NOMO-1 treated with DMSO at 0.1 percent for 48 hours (cell line): ENCODE measurements around the gene CNTN4.
"Not testable (repeated sequence)": the region's sequence is repeated elsewhere in the genome, so short reads cannot be mapped to it uniquely, and the experiment has no call there.

Experiments used
- DNase-seq: peaks from one replicate; lab custom pipeline; 2025; ENCODE audit not compliant: unreplicated experiment; lab: John Stamatoyannopoulos, UW

CNTN4 gene

DNA sequence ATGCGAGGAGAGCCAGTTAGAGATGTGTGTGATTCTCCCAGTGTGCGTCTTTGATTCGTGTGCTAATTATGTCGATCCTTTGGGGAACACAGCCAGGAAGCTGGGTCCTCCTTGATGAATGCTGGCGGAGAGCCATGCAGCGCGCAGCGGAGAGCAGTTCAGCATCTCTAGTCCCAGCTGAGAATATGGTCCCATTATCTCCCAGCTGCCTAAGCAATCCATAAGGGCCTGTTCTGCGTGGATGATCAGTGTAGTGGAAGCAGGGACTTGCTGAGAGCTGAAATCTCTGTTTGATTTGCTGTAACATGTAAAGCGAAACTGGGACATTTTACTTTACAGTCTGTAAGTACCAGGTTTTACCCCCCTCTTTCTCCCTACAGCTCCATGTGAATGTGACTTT lies 412.7 kb downstream of the CNTN4 start:
- no peak for DNase-seq

DNA sequence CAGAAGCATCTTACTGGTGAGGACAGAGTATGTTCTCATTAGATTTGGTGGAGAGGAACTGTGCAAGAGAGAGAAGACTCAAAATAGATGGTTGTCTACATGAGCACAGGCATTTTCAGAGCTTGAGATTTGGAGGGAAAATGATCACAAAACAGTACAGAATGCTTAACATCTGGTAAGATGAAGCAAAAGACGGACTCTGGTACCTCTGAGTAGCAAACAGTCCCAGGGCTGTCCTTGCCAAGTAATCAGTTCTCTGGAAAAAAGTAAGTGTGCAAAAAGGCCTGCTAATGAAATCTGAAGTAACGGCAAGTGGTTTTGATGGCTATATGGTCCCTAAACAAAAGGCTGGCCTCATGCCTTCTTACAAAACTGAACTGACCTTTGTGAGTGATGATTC lies 414.2 kb downstream of the CNTN4 start:
- DNase-seq, result no peak

DNA sequence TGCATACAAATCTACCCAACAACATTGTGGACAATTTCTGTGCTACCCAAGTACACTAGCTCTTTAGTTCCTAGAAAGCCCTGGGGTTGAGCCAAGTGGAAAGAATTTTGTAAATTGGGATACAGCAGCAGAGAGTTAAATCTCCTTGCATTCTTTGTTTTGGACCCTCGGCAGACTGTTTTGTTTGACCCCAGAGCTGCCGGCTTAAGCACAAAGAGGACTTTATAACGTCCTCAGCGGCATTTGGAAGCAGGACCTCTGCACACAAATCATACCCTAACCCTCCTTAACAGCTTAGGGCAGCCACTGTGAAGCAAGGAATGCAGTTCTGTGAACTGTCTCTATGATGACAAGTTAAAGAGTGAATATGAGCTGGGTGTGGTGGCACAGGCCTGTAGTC lies 415.3 kb downstream of the CNTN4 start:
- no peak for DNase-seq

DNA sequence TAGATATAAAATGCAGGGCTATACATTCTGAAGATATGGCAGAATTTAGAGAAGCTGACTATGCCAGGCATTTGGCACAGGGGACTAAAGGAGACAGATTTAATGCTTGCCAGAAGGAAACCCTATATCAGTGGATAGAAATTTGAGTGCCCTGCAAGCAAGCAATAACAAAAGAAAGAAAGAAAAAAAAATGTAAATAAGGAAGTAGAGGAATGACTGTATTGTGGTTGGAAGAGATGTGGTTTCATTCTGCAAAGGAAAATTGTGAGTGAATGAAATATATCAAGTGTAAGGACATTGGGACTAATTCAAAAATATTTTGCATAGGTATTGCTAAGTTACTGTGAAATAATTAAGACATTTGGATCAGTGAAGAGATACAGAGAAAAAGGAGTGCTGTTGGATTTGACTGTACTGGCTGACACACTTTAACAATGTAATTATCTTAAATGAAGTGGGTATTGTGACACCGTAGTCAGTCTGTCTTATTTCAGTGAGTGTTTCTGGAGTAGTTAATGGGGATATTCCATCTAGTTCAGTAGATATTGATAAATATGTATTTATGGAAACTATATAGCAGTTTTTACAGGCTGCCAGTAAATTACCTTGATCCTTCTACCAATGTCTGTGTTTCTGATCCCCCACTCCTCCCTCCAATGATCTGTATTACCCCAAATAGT lies 418.2 kb downstream of the CNTN4 start:
- peak; percentile 69 for DNase-seq

DNA sequence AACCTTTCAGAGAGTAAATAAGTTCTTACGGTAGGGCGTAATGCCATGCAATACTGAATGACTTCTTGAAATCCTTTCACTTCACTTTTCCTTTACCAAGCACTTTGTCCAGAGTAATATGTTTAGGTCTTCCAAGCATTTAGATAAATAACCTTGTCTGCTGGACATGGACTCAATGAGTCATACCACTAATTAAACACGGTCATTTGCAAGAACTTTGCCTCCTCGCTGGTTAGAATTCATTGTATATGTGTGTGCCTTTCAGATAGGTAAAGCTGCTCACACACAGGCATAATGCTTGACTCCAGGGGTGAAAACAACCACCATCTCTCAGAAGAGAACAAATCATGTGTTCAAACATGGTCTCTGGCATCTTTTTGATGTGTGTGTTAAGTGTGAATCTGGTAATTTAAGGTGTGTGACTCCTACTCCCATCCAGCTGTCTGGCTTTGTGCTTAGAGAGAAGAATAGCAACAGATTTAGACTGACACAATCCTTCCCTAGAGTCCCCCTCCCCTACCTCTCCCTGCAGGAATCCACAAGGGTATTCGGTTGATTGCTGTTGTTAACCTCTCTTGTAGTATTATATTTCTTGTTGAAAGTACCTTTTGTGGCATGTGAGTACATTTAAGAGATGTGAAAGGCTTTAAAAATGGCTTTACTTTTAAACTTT lies 419.0 kb downstream of the CNTN4 start:
- peak; percentile 24 for DNase-seq

DNA sequence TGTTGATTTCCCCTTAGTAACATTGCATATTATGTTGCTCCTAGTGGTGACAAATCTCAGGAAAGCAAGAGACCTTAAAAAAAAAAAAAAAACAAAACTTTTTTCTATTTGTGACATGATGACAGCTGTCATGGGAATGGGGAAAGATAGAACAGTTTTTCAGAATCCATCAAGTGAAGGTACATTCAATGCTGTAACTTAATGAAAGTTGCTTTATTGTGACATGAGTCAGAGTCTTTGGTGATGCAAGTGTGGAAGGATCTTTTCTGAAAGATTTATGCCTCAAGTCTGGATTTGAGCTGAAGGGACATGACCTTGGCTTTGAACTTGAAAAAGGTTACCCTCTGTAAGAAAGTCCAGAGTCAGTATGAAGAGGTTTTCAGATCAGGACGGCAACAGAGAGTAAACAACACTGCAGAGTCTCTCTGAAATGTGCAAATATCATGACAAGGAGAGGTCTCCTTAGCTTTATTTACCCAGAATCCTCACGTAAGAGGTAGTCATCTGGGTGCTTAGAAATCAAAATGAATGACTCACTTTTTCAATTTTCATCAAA lies 424.7 kb downstream of the CNTN4 start:
- no peak for DNase-seq

DNA sequence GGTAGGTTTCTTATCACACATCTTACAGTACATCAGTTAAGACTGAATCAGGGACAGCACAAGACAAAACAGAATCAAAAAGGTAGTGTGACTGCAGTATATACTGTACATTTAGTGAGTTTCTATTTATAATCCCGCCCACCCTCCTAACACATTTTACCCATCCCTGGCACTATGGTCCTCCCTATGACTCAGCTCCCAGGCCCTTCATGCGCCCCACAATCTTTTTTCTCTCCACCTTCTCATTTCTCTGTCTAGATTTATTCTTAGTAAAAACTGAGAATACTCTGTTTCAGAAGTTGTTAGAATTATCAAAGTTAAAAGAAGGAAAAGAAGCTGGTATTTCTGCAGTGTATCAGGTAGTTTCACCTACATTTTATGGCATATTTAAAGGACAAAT lies 427.3 kb downstream of the CNTN4 start:
- no peak for DNase-seq

DNA sequence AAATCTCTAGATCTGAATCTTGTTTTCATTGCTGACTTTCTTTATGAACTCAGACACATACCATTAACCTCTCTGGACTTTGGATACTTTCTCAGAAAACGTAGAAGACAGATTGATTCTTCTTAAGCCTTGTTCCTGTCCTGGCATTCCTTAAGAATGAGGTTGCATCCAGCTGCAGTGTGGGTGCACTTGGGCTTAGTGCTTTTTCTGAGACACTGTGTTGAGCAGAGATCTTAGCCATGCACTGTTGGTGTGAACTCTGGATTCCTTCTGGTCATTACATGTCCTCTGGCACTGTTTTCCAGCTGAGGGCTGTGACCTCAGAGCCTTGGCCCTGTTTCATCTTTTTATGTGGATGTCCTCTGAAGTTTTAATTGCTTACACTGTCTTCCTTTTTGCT lies 428.3 kb downstream of the CNTN4 start:
- no peak for DNase-seq

DNA sequence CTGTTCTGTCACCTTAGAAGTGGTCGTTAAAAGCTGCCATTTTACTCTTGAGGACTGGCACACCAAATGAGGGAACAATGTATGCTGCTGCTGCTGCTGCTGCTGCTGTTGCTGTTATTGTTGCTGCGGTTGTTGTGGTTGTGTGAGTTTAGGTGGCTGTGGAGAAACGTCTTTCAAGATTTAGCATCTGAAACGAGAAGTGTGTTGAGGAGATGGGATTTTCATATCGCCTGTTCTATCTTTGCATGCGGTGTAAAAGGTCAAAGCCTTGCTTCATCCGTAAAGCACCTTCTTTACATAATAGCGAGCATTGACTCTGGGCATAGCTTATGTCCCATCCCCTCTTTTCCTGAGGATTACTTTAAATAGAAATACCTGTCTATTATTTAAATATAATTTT lies 428.7 kb downstream of the CNTN4 start:
- peak; percentile 57 for DNase-seq

DNA sequence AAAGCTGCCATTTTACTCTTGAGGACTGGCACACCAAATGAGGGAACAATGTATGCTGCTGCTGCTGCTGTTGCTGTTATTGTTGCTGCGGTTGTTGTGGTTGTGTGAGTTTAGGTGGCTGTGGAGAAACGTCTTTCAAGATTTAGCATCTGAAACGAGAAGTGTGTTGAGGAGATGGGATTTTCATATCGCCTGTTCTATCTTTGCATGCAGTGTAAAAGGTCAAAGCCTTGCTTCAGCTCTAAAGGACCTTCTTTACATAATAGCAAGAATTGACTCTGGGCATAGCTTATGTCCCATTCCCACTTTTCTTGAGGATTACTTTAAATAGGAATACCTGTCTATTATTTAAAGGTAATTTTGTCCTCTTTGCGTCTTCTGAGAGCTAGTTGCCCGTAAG lies 436.1 kb downstream of the CNTN4 start:
- not testable (repeated sequence) for DNase-seq

DNA sequence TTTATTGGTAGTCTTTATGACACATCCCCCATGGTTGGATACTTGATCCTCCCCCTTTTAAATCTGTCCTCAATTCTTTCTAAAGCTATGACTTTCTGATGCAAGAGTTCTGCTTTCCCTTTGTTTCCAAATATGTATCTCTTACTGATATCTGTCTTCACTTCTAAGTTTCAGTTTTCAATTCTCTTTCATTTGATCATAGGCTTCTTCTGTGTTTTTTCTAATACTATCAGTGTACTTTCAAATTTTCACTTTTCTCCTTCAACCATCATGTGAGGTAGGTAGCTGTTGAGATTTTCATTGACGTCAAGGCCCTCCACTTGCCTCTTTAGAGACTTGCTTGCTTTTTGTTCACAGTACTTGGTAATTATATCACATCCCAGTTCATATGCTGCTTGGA lies 436.5 kb downstream of the CNTN4 start:
- DNase-seq, result no peak

DNA sequence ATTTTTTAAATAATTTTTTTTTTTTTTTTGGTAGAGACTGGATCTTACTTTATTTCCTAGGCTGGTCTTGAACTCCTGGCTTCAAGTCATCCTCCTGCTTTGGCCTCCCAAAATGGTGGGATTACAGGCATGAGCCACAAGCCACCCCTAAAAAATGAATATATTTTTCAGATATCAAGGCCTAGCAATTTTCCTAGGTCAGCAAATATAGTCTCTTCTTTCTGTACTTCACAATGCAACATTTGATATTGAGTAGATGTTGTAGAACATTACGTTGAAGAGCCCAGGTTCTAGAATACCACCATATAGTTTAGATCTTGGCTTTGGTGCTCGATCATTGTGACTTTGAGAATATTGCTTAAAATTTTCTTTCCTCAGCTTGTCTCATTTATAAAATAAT lies 437.9 kb downstream of the CNTN4 start:
- no peak for DNase-seq

DNA sequence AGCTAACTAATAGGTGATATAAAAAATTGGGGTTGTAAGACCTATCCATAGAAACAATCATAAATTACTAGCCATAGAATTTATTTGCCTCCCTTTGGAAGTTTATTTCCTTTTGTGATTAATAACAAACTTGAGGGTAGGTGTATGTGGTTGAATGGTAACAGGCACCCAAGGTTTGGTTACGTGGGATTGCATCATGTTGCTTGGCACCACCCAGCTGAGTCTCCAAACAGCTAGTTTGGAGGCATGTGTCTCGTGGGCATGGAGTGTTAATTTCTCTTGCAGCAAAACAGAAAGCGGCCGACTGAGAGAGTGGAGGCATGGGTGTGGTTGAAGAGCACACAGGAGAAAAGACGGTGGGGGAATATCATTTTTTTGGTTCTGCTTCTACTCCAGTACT lies 441.4 kb downstream of the CNTN4 start:
- DNase-seq, result no peak

DNA sequence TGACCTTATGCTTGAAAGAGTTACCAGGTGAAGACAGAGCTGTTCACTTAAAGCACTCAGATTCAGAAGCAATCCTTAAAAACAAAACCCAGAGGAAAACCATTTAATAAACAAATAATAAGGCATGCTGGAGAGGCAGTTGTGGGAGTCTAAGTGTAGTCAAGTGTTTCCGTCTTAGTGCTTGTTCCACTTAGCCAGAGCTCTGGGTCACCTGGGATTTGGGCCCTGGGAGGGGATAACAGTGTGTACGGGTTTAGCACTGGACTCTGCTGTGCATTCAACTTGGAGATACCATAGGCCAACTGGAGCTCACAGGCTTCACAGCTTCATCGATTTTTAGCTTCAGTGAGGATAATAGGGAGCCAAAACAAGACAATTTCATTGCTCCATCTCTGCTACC lies 444.6 kb downstream of the CNTN4 start:
- DNase-seq, result no peak

DNA sequence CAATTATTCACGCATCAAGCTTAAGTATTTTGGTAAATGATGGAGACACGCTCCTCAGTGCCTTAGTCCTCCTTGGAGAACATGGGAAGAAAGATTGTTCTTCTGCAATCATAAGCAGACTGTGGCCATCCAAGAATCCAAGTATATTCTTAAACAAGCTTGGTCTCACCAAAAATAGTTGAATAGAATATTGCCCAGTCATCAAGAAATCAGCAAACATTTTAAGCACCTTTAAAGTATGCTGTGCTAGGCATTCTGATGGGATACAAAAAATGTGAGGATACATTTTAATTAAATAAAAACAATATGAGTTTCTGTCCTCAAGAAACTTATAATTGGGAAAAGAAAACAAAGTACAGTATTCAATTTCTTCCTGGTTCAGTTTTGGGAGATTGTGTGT lies 445.5 kb downstream of the CNTN4 start:
- DNase-seq, result no peak

DNA sequence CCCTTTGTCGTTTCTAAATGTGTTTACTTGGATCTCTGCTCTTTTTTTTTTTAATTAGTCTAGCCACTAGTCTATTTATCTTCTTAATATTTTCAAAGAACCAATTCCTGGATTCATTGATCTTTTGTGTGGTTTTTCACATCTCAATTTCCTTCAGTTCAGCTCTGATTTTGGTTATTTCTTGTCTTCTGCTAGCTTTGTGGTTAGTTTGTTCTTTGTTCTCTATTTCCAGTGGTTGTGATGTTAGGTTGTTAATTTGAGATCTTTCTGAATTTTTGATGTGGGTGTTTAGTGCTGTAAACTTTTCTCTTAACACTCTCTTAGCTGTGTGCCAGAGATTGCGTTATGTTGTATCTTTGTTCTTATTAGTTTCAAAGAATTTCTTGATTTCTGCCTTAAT lies 446.1 kb downstream of the CNTN4 start:
- DNase-seq, result no peak

DNA sequence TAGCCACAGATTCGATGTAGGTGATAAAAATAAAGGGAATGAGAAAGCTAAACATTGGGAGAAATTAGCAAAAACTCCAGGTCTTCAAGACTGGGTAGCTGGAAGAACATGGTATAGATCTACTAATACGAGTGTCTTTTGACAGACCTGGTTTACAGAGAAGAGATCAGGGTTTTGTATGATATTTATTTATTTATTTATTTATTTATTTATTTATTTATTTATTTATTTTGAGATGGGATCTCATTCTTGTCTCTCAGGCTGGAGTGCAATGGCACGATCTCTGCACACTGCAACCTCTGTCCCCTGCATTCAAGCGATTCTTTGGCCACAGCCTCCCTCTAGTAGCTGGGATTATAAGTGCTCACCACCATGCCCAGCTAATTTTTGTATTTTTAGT lies 448.4 kb downstream of the CNTN4 start:
- no peak for DNase-seq

DNA sequence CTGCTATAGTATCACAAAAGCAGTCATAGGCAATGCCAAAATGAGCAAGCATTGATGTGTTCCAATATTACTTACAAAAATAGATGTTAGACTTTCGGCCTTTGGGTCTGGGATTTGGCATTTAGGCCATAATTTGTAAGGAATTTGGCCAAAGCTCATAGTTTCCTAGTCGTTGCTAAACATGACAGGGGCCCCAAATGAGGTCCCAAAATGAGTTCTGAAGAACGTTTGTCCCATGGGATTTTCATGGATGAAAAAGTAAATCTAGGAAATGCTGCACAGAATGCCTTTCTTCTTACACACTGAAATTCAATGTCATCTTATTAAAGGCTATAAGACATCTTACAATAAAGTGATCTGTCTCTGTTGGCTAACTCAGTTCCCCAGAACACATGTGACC lies 456.0 kb downstream of the CNTN4 start:
- no peak for DNase-seq

DNA sequence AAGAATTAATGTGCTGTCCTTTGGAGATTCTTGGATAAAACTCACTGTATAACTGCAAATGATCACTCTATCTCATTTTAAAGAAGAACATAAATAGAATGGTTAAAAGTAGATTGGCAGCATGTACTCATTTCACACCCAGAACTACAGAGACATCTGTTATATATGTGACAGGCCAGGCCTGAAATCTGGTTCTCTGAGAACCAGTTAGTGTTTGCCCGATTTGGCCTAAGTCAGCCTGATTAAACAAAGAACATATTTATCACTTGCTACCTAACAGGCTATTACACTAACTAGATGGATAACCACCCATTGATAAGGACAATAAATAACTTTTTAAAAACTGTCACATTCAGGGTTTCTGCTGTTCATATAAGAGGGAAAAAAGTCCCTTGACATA lies 460.1 kb downstream of the CNTN4 start:
- DNase-seq, result no peak

DNA sequence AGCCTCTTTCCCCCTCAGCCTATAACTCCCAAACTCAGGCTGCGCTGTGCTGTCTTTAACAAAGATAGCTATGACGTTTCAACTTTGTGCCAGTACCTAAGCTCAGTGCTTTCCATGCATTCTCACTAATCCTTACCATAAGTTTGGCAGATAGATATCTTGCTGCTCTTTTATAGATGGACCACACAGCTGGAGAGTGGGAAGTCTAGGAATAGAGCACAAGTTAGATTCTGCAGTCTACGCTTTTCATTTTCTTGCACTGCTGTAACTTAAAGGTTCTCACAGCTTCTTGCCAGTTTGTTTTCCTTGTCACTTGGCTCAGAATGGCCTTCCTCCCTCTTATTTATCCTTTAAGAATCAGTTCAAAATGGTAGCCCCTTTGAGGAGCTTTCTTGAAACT lies 468.8 kb downstream of the CNTN4 start:
- DNase-seq, result no peak

DNA sequence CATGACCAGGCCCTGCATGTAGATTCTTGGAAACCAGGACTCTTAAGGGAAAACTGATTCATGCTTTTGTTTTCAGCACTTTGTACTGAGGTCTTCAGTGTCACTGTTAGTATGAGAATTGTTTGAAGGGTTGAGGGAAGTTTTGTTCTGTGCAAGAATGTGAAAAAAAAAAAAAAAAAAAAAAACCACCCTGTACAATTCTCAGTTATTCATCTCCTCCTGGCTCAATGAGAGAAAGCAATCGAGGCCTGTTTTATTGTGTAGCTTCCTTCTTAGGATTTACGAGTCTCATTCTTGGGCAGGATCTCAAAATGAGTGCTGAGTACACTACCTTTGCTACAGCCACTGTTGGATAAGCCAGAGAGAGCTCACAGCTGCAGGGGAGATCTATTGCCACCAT lies 469.5 kb downstream of the CNTN4 start:
- no peak for DNase-seq

DNA sequence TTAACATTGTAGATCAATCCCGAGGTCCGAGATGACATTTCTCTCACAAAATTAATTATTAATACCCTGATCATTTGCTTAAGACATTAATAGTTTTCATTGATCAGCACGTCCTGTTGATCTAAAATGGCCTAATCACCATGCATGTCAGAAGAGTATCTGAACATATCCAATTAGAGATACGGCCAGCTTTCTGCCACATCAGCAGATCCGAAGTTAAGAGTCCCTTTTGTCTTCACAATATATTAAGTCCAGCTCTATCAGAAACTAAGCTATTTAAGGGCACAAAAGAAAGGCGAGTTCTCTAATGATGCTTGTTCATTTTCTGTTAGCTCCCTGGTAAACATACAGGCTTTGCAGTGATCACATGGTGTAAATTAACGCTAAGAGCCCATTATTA lies 470.3 kb downstream of the CNTN4 start:
- DNase-seq, result no peak

DNA sequence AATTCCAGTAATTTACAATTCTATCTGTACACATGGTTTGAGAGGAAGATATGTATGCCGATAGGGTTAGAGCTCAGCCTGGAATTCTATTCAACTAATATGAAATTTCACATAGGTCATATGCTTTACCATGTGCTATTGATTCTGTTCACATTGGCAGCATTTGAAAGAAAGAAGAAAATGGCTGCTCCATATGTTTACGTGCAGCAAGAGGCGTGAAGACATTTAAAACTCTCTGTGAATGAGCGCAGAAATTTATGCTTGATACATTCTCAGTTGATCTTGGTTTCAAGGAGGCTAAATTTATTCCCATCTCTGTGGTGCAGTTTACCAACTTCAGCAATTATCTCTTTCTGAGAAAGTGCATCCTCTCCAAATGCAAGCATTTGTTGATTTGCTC lies 478.9 kb downstream of the CNTN4 start:
- DNase-seq, result no peak
